Psoas muscle (tissue), 8 donors: ENCODE measurements around the gene TOMM40L. TPM values are rescaled to one million over a fixed set of nuclear protein-coding genes. Genes with fewer than 3 reads are reported as not detected.

Source experiments
- ATAC-seq, 4 donors: fragments of 200-7000 bp; cut with Tn5 transposase; one replicate each; pipeline ENCODE4 v1.9.1; 2020; ENCODE audit warnings: moderate library complexity in 3 of 4, mild to moderate bottlenecking in 2 of 4
- DNase-seq, 2 donors: peaks; one replicate each; pipeline ENCODE4 v3.0.0-alpha.2; 2020
- H3K27ac ChIP-seq: fragments of 200-600 bp; one replicate; pipeline ENCODE4 v1.8.0; 2022
- H3K27me3 ChIP-seq, 3 donors: fragments of 200-600 bp in 1 of 3; one replicate each; pipeline versions ENCODE4 v1.6.1 to v1.8.0; 2013 to 2022; ENCODE audit warnings: low read length in 2 of 3, mild to moderate bottlenecking in 2 of 3, moderate library complexity in 1 of 3; ENCODE audit not compliant: insufficient read depth in 3 of 3
- H3K36me3 ChIP-seq, 2 donors: fragments of 200-600 bp in 1 of 2; one replicate each; pipeline versions ENCODE4 v1.6.1 to v1.8.0; 2013 to 2022; ENCODE audit warnings: low read depth in 1 of 2, mild to moderate bottlenecking in 1 of 2, moderate library complexity in 1 of 2; ENCODE audit not compliant: insufficient read depth in 1 of 2
- H3K4me1 ChIP-seq: fragments of 200-600 bp; one replicate; pipeline ENCODE4 v1.8.0; 2022
- H3K4me3 ChIP-seq: fragments of 200-600 bp; one replicate; pipeline ENCODE4 v1.8.0; 2022; ENCODE audit warnings: mild to moderate bottlenecking
- H3K9me3 ChIP-seq: fragments of 200-600 bp; one replicate; pipeline ENCODE4 v1.8.0; 2022
- WGBS, 3 donors: extraction: QIAGEN DNeasy Blood & Tissue Kit; methylation state at CpG; one replicate each; pipeline versions ENCODE4 v1.1.6 to v1.1.7; 2013; 5-methylcytosine and 5-hydroxymethylcytosine counted together
- intact Hi-C, 2 donors: fragments of 100-400 bp; cut with DNase I; formaldehyde crosslinking; loops; one replicate each; pipeline versions ENCODE4 v1.11.0 to v1.14.2; 2022
- polyA plus RNA-seq, 3 donors: library from polyadenylated mRNA; stranded (reverse); fragments of 200-250 nt; gene quantifications; one replicate each; pipeline ENCODE4 v1.2.3, GENCODE V29; 2013
- total RNA-seq, 4 donors: library from RNA; stranded (reverse); fragmentation: NEBNext Ultra II Directional in 2 of 4; extraction: Animal tissue kit (Norgen Biotek cat#: 25700) in 2 of 4; gene quantifications; one replicate each; pipeline versions ENCODE4 v1.2.1 to v1.2.4, GENCODE V29; 2021 to 2023
- TF ChIP-seq, protein P1 (sequence below): fragments of 200-600 bp; IDR thresholded peaks from one replicate; pipeline ENCODE4 v1.8.0; 2022; ENCODE audit warnings: antibody characterized with exemption
- donor health status: healthy with polysubstance abuse.
- donor health status: DM: no; HTN: no; CAD: no; lungs with moderate emphysema.
- donor health status: Bipolar disorder and iron deficiency.
- donor health status: healthy.
- donor health status: DM: yes; HTN: yes; CAD: no.
- donor health status: DM: no; HTN: no; CAD: no.
- donor health status: DM: no; HTN: no; CAD: no.
- donor health status: DM: yes; HTN: yes; CAD: no.

Gene TOMM40L
- total and polyA plus RNA-seq, 7 donors: 10.0 to 39.2 (median 27.9) TPM

DNA sequence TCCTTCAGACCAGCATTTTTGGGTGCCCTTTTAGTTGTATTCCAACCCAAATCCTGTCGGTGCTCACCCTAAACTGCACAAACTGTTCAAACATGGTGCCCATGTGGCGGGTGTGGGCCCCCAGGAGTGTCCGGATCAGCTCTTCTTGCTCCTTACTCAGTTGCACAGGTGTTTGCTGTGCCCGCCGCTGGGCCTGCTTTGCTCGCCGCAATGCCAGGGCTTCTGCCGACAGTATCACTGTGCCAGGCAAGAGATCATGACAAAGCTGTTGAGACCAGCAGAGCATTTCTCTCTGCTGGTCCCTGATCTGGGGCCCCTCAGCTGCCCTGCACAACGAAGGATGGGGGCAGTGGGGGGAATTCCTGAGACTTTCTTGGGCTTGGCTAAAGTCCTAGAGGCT, 7.2 kb downstream of the TOMM40L start:
- Histone ChIP-seq H3K27ac (no peak overlapping the region), H3K9me3 (no peaks in the 10 kb centered on the region), H3K4me1 (no peaks in the 10 kb centered on the region), H3K4me3 (no peak overlapping the region), H3K36me3 (peaks cover 8 to 28% of the 10 kb centered on the region in 2 donors), H3K27me3 (no peaks in the 10 kb centered on the region)
- intact Hi-C loops: no loop called here
- DNase-seq (no peak), ATAC-seq (no peak)
- TF ChIP-seq, protein P1, sequence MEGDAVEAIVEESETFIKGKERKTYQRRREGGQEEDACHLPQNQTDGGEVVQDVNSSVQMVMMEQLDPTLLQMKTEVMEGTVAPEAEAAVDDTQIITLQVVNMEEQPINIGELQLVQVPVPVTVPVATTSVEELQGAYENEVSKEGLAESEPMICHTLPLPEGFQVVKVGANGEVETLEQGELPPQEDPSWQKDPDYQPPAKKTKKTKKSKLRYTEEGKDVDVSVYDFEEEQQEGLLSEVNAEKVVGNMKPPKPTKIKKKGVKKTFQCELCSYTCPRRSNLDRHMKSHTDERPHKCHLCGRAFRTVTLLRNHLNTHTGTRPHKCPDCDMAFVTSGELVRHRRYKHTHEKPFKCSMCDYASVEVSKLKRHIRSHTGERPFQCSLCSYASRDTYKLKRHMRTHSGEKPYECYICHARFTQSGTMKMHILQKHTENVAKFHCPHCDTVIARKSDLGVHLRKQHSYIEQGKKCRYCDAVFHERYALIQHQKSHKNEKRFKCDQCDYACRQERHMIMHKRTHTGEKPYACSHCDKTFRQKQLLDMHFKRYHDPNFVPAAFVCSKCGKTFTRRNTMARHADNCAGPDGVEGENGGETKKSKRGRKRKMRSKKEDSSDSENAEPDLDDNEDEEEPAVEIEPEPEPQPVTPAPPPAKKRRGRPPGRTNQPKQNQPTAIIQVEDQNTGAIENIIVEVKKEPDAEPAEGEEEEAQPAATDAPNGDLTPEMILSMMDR: no peak
- WGBS, 3 donors: 75 to 85% (median 76%) methylated on average over 9 of the region's 9 CpGs

DNA sequence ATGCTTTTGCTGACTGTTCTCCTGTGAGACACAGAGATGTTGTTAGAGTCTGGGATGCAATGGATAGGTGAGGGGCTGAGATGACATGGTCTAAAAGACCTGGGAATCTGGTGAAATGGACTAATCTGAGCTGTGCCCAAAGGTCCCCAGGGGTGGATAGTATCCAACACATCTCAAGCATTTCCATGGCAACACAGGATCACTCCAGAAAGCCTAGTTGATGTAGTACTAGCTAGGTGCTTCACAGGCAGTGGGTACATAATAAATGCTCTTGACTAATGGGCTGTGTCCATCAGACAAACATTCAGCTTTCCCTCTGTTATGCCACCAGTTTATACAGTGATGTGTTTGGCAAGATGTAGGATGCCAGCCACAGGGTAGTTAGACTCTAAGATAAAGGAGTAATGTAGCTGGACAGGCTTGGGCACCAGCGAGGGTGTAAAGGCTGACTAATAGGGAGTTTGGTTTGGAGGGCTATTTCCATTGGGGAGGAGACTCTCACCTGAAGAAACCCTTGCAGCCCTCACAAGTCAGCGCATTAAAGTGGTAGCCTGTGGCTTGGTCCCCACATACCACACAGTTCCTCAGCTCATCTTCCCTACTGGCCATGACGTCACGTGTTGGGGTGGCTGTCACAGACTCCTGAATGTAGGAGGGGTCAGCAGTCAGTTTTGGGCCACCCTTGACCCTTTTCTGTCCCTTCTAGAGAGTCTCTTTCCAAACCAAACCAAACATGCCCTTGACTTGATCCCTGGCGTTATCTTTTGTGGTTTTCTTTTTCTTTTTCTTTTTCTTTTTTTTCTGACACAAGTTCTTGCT, 10.3 kb downstream of the TOMM40L start:
- intact Hi-C loops: no loop called here
- TF ChIP-seq, protein P1: no peak
- ATAC-seq (no peak), DNase-seq (no peak)
- WGBS, 3 donors: 78 to 83% (median 78%) methylated on average over 5 of the region's 5 CpGs
- Histone ChIP-seq H3K27me3 (peaks cover 0 to 3% (median 0%) of the 10 kb centered on the region in 3 donors), H3K36me3 (no peaks in the 10 kb centered on the region), H3K9me3 (no peaks in the 10 kb centered on the region), H3K27ac (no peak overlapping the region), H3K4me1 (no peaks in the 10 kb centered on the region), H3K4me3 (no peak overlapping the region)

DNA sequence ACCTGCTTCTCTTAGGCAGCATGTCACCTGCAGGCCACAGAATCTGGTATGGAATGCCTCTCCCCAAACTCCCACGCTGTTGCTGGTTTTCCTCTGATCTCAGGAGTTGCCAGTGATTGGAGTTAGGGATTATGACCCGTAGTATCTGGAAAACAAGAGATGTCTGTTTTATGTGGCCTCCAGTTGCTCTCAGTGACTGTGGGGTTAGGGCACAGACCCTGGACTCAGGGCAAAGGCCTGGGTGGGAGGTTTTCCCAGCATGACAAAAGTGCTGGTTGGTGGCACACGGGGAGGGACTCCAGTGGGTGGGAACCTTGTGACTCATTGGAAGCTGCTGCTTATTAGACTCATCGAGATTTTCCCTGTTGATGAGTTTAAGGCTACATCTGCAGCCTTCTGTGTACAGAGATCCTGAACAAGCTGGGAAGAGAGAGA, 12.2 kb downstream of the TOMM40L start, which contains the start of gene NR1I3:
Gene NR1I3 (minus strand): TSS at position 165 of the 435 bp plus-strand sequence. CDS start 1,638 bp downstream, outside the sequence.
- 48 to 54% (median 52%) methylated on average over 4 of the region's 4 CpGs for WGBS, 3 donors
- intact Hi-C loops: no loop called here

DNA sequence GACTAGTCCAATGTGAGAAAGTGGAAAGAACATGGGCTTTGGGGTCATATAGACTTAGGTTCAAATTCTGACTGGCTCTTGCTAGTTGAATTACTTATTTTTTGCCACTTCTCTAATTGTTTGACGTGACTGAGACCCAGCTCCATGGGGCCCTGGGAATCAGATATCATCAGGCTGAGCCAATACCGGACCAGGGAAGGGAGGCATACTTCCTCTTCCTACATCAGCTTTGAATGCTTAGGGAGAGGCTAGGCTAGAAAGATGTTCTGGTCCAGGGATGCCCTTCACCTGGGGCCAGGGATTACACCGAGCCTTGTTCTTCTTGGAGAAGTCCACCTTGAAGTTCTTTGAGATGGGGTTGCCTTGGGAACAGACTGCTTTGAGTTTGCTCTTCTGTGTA, 15.8 kb downstream of the TOMM40L start:
- DNase-seq: no peak
- Histone ChIP-seq H3K9me3 (no peaks in the 10 kb centered on the region), H3K4me1 (no peaks in the 10 kb centered on the region), H3K4me3 (no peak overlapping the region), H3K27me3 (peaks cover 0 to 3% (median 0%) of the 10 kb centered on the region in 3 donors), H3K27ac (no peak overlapping the region), H3K36me3 (no peaks in the 10 kb centered on the region)
- ATAC-seq: no peak
- WGBS, 3 donors: 59 to 67% (median 63%) methylated on average over 3 of the region's 3 CpGs
- intact Hi-C loops: no loop called here
- TF ChIP-seq, protein P1: no peak

More for the DNA sequence above, 12.2 kb downstream of the TOMM40L start, which contains the start of gene NR1I3:
- TF ChIP-seq, protein P1: no peak
- peaks cover 0 to 3% (median 0%) of the 10 kb centered on the region in 3 donors for H3K27me3 ChIP-seq
- H3K4me3 ChIP-seq: no peak within 1 kb of the TSS
- ATAC-seq (no peak), DNase-seq (no peak)
- H3K36me3 ChIP-seq: no peaks in the 10 kb centered on the region
- no peaks in the 10 kb centered on the region for H3K4me1 ChIP-seq
- no peaks in the 10 kb centered on the region for H3K9me3 ChIP-seq
- H3K27ac ChIP-seq: no peak within 1 kb of the TSS
